NCI-H748 treated with DMSO at 0.1 percent for 48 hours (cell line): ENCODE data around the gene CORO2A.
A peak's percentile ranks its signal among the peaks of the same experiment; 100 is the strongest.

ENCODE experiments used
- DNase-seq: peaks from one replicate; lab custom pipeline; 2025; lab: John Stamatoyannopoulos, UW

CORO2A gene

DNA sequence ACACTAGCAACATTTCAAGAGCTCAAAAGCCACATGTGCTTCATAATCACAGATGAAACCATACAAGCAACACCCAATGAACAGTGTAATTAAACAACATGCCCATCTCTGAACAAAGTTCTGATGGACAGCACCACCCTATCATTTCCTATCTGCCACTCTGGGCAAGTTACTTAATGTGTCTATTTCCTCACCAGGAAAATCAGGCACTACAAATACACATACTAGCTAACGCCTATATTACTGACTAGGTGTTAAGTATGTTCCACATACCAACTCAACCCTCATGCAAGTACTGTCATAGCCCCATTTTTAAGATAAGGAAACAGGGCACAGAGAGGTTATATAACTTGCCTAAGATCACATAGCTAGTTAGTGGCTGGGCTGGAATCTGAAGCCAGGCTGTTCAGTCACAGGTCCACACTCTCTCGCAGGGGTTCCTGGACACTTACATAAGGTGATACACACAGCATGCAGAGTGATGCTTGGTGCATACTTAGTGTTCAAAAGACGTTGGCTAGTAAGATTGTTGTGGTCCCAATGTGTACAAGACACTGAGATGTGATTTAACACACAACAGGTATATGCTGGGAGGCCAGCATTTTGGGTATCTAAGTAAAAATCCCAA is 24.2 kb downstream of the CORO2A start:
- no peak for DNase-seq

DNA sequence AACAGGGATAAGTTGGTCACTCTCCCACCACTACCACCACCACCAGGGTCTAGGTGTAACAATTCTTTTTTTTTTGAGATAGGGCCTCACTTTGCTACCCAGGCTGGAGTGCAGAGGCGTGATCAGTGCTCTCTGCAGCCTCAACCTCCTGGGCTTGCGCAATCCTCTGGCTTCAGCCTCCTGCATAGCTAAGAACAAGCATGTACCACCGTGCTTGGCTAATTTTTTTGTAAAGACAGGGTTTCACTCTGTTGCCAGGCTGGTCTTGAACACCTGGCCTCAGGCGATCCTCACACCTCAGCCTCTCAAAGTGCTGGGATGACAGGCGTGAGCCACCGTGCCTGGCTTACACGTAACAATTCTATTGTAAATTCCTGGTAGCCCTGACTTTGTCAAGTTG is 27.5 kb downstream of the CORO2A start:
- DNase-seq = no peak

DNA sequence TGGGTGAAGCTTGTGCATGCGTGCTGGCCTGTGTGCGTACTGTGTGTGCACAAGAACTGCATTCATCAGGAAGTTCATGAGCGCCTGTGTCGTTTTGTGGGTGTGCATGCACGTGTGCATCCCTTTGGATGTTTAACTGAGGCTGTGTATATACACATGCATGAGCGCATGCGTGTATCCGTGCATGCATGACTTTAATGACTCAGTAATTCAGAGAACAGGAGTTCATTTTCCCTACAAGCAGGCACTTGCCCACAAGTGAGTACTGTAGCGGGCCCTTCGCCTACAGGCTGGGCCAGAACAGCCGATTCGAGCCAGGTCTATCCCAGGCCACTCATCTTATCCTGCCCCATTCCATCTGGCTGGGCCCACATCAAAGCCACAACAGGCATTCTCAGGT is 29.8 kb downstream of the CORO2A start:
- no peak for DNase-seq

DNA sequence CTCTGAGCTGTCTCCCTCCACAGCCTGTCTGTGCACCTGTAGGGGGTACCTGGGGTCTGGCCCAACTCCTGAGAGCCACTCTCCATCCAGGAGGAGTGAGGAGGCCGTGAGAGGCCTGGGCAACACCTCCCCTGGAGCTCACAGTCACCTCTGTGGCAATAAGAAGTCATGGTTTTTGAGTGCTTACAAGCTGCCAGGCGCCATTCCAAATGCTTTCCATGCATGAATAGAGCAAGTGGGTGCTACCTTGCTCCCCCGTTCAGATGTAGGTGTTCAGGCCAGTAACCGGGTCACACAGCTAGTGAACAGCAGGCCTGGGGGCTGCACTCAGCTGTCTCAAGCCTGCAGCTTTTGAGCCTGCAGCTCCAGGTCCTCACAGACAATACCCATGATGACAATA is 30.6 kb downstream of the CORO2A start:
- DNase-seq = no peak

DNA sequence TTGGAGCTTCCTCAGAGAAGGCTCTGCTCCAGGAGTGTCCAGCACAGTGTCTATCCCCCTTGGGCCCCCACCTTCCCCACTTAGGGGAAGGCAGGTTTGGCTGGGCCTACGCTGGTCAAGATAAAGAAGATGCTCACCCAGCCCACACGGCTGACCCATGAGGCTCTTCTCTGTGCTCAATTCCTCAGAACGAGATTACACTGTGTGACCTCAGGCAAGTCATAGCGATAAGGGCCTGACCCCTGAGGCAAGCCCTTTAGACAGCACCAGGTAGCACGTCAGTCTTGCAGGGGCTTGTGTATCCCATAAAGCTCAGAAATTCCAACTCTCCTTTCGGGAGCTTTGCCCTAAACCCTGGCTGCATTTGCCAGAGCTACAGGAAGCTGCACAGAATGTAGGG is 32.6 kb downstream of the CORO2A start:
- no peak for DNase-seq

DNA sequence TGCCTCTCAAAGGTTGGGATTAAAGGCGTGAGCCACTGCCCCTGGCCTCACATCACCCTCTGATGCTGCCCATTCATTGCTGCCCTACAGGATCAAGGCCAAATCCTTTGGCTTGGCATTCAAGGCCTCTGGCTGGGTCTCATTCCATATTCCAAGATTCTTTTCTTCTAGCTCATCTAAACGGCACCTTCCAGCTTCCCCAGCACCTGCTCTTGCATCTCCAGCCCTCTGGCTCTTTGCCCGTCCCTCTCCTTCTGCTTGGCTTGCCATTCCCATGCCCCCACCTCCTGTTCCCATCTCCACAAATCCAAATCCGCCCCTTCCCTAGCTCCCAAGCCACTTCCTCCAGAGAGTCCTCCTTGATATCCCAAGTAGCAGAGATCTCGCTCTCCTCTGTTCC is 33.1 kb downstream of the CORO2A start:
- no peak for DNase-seq

DNA sequence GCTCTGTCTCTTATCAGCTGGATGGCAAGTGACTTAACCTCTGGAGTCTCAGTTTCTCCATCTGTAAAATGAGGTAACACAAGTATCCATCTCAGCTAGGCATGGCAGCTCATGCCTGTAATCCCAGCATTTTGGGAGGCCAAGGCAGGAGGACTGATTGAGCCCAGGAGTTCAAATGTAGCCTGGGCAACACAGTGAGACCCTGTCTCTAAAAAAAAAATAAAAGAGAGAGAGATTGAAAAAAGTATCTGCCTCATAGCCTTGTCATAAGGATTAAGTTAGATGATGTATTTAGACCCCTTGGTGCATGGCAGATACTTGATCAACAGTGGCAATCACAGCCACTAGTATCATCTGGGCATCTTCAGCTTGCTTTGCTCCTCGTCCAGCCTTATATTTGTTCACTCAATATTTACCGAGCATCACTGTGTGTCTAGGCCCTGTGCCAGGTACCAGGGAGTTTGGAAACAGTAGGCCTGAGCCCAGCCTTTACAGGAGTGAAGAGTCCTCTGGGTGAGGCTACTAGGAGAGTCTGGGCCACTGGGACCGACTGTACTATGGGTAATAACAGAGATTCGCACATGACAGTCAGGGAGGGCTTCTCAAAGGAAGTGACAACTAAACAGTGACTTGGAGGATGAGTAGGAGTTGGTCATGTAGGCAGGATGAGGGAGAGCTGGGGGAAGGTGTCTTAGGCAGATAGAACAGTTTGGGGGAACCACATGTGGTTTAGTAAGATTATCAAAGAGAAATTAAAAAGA is 34.2 kb downstream of the CORO2A start:
- peak; percentile 17 for DNase-seq

DNA sequence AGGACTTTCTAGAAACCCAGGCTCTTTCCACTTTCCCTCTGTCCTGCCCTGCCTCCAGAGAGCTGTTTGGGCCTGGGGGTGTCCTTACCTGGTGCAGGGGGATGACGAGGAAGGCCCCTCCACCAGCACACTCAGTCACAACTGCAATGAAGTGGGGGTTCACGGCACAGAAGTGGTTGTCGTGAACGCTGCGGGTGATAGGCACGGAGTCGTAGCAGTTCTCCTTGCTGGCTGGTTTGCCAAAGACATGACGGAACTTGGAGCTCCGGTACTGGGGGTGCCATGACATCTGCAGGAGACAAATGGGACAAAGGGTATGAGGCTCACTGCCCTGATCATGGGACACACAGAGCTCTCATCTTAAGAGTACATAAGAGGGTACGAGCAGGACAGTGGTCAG is 35.1 kb downstream of the CORO2A start:
- DNase-seq = no peak

DNA sequence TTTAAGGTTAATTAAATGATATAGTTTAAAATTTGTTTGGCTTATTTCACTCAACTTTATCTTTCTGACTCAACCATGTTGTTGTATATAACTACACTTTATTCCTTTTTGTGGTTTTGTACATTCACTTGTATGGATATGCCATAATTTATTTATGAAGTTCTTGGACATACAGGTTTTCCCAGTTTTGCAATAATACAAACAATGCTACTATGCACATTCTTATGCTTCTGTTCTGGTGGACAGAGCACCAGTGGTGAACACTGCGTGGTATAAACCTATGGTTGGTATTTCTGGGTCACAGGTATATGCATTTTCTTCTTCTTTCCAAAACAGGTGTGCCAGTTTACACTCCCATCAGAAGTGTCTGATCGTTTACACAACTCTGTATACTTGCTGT is 37.8 kb downstream of the CORO2A start:
- no peak for DNase-seq

DNA sequence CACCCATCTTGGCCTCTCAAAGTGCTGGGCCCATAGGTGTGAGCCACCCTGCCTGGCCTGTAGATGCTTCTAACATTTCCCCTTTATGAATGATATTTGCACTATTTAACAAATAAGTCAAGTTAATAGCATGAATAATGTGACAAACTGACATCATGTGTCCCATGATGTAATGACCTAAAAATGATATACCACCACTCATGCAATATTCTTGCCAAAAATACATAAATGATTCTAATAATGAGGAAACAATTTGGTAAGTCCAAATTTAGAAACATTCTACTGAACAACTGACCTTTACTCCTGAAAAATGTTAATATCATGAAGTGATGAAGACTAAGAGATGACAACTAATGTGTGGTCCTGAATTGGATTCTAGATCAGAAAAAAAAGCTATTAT is 39.9 kb downstream of the CORO2A start:
- no peak for DNase-seq

DNA sequence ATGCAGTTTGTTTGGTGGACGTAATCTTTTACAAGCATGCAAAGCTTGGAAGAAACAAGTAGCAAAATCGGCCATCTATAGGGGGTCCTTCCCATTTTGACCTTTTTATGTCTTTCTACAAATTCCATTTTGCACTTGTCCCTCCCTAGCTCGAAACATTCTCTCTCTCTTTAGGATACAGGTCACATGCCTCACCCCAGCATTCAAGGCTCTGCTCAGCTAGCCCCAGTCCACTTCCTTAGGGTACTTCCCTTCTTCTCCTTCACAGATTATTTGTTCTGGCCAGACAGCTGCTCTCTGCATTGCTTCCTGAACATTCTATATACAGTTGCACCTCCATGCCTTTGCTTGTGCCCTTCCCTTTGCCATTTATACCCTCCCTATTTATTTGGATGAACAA is 41.7 kb downstream of the CORO2A start:
- no peak for DNase-seq

DNA sequence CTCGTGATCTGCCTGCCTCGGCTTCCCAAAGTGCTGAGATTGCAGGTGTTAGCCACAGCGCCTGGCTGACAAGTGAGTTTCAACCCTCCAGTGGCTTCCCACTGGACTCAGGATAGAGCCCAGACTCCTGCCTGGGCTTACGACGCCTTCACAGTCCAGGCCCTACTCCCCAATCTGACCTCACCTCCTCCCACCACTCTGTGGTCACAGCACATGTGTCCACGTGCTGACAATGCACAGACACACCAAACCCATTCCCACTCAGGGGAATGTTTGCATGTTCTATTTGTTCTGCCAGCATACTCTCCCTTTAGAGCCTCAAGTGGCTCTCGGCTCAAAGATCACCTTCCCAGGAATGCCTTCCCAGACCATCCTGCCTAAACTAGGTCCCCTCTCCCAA is 42.3 kb downstream of the CORO2A start:
- DNase-seq = no peak

DNA sequence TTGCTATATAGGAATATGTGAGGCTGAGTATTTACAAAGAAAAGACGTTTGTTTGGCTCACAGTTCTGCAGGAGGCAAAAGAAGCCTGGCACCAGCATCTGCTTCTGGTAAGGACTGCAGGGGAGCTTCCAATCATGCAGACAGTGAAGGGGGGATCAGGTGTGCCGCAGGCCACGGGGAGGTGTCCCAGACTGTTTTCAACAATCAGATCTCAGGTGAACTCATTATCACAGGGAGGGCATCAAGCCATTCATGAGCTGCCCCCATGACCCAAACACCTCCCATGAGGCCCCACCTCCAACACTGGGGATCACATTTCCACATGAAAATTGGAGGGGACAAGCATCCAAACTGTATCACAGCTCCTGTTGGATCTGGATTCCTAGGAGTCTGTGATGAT is 43.0 kb downstream of the CORO2A start:
- no peak for DNase-seq

DNA sequence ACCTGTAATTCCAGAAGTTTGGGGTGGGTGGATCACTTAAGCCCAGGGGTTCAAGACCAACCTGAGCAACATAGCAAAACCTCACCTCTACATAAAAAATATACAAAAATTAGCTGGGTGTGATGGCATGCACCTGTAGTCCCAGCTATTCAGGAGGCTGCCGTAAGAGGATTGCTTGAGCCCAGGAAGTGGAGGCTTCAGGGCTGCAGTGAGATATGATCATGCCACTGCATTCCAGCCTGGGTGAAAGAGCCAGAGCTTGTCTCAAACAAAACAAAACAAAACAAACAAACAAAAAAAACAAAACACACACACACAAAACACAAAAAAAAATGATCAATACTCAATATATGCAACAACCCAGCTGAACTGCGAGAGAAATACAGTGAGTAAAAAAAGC is 44.0 kb downstream of the CORO2A start:
- no peak for DNase-seq

DNA sequence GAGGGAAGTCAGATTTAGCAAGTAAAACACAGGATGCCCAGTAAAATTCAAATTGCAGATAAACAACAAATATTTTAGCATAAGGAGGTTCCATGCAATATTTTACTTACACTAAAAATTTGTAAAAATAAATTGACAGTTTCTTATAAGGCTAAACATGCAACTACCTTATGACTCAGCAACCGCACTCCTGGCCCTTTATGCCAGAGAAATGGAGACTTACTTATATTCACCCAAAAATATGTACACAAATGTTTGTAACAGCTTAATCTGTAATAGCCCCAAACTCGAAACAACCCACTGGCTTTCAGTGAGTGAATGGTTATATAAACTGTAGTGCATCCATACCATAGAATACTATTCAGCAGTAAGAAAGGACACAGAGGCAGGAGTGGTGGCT is 44.9 kb downstream of the CORO2A start:
- DNase-seq = no peak

DNA sequence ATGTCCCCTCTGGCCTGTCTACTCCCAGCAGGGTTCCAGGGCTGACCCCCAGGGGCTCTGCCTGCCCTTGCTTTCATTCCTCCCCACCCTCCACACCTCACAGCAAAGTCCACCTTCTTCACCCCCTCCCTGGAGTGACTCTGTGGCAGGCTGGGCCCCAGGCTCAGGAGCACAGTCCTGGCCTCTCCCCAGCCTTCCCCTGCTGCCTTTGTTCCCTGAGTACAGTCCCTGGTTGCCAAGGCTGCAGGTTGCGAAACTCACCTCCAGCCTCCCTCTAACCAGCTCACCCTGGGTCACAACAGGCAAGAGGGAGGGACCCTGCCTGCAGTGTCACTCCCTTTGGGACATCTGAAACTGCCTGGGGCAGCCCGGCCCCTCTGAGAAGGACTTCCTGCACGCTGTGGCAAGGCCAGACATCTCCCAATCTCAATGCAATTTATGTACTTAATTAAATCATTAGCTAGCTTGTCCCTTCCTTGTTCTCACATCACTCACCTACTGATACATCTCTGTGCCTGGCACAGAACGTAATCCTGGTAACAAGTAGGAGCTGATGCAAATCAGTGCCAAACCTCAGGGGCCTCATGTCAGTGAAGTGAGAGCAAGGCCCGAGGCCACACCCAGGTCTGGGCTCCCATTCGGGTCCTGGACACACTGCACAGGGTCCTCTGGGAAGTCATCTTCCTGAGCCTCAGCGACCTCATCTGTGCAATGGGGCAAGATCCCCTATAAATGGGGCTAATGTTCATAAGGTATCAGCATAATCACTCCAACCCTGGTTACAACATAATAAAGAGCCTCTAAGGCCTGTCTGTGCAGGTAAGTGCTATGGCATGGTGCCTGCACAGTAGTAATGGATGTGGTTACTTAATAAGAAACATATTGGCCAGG is 46.1 kb downstream of the CORO2A start:
- no peak for DNase-seq

DNA sequence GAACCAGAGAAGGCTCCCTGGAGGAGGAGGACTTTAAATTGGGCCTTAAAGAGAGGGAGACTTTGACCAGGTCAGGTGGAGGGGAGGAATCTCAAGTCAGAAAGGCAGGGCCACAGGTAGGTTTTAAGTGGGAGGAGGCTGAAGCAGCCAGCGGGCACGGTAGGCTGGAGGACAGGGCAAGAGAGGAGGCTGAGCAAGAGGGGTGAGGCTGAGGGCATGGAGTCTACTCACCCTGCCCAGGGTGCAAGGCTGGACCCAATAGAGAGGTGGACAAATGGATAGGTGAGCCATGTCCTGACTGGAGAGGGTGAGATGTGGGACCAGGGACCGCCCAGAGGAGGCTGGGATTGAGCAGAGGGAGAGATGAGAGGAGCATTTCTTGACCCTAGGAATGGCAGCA is 47.8 kb downstream of the CORO2A start:
- no peak for DNase-seq

DNA sequence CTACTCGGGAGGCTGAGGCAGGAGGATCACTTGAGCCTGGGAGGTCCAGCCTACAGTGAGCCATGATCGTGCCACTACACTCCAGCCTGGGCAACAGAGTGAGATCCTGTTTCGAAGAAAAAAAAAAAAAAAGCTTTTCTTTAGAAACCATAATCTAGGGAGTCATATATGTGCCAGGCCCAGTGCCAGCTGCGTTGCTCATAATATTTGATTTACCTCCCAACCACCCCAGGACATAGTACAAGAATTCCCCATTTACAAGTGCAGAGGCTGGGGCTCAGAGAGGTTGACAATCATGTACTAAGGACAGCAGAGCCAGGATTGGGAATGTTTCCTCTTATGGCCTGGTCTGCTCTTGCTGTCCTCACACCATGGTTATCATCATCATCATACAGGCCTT is 48.4 kb downstream of the CORO2A start:
- DNase-seq = no peak

DNA sequence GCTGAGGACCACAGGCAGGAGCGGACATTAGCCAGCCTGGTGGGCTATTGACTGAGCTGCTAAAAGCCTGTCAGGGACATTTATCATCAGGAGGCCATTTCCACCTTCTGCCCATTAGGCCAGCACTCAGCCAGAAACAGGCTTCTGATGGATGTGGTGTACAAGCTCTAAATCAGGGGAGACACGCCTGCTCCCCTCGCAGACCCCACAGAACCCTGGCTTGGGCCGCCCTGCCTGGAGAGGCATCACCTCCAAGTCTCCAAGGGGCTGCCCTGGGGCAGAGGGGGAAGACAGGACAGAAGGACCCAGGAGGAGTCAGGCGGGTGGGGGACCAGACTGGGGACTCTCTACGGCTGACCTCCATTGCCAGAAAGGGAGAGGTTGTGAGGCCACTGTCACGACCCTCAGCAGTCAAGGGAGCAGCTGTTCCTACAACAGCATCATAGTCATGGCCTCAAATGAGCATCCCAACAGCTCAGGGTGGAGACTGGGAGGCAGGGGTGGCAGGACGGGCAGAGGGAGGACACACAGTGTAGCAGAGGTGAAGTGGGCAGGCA is 49.4 kb downstream of the CORO2A start:
- no peak for DNase-seq

DNA sequence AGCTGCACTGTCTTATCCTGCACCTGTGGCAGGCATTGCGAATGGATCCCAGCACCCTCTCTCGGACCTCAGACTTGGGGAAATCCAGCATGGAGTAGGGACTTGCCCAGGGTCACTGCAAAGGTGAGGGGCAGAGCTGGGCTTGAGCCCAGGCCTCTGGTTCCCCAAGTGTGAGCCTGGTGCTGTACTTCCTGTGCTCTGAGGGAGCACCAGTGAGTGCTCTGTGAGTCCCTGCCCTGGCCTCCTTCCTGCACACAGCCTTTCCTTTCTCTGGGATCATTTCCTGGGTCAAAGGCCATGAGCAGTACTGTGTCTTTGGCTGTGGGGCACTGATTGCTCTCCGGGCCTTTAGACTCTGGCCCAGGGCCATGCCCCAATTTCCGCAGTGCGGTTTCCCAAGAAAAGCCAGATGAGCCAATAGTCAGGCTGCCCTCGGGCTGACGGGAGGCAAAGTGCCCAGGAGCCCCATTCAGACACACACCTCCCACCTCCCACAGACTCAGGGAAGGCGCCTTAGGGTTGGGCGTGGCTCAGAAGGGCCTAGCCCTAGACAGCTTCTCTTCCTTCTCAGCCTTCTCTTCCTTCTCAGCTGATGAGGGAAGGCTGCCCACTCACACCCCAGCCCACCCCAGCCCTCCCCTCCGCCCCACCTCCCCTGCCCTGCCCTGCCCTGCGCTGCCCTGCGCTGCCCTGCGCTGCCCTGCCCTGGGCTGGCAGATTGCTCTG is 50.1 kb downstream of the CORO2A start:
- no peak for DNase-seq

DNA sequence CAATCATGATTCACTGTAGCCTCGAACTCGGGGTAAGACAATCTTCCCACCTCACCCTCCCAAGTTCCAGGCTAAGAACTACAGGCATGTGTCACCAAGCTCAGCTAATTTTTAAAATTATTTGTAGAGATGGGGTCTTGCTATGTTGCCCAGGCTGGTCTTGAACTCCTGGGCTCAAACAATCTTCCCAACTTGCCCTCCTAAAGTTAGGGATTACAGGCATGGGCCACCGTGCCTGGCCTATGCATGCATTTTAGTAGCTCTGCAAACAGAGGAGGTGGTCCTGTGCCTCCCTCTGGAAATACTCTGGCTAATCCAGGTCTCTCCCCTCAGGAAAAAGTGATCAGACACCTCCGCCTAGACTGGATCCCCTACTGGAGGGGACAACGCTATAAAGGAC is 51.9 kb downstream of the CORO2A start:
- DNase-seq = no peak

DNA sequence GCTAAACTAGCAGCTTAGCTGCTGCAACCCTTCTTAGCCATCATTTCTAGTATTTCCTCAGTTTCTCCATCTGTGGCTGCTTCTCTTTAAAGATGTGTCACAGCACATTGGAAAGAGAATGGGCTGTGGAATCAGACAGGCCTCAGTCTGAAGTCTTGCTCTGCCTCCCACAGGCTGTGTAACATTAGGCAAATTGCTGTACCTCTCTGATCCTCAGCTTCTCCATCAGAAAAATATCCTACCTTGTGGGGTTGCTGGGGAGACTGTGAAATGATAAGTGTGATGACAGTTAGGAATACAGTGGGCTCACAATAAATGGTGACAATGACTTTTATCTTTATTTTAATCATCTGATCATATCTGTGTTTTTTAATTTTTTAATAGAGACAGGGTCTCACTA is 55.9 kb downstream of the CORO2A start:
- no peak for DNase-seq
